NCI-H2107 treated with DMSO at 0.1 percent for 48 hours (cell line): Measurements from ENCODE around the gene SORCS2.

Source experiments
- DNase-seq: peaks from one replicate; lab custom pipeline; 2025; ENCODE audit not compliant: unreplicated experiment; lab: John Stamatoyannopoulos, UW

Gene SORCS2

DNA sequence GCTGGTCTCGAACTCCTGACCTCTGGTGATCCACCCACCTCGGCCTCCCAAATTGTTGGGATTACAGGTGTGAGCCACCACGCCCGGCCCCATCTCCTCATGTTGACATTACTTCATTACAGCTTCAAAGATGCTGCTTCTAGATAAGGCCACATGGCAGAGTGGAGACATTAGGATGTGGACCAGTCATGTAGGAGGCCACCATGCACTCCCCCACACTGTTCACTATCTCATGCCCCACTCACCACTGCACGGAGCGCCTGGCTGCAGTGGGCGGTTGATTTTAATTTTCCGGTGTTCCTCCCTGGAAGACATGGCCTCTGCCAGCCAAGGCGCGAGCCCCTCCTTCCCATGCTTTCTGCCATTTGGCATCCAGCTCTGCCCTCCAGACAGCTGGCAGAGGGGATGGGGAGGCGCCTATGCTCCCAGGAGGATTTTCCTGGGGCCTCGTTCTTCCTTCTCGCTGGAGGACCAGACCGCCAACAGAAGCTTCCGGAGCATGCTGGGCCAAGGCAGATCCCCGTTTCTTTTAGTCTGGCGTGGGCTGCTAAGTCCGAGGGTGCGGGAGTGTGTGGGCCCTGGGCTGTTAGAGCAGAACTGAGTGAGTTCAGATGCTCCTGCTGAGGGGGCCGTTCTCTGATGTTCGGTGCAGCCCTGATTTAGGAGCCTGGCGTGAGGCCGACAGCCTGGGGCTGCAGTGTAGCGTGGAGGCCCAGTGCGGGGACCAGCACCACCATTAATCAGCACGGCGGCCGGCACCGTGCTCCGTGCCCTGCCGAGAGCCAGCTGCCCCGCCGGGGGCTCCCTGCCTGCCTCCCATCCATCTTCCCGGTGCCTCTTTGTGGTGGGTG is 93.1 kb downstream of the SORCS2 start:
- DNase-seq: no peak

DNA sequence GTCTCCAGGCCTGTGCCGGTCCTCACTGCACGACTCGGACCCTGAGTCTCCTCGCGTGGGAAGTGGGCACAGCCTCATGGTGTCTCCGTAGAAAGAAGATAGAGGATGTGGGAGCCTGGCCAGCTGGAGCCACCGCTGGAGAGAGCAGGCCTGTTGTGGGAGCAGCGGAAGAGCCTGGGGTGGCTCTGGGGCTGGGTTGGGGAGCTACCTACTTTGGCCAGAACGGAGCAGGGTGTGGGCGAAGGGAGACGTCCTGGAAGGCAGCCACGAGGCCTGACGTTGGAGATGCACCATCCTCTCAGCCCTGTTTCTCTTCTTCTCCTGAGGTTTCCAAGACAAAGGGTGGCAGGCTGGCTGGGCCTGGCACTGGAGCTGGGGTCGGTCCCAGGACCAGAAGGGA is 93.8 kb downstream of the SORCS2 start:
- DNase-seq: no peak

DNA sequence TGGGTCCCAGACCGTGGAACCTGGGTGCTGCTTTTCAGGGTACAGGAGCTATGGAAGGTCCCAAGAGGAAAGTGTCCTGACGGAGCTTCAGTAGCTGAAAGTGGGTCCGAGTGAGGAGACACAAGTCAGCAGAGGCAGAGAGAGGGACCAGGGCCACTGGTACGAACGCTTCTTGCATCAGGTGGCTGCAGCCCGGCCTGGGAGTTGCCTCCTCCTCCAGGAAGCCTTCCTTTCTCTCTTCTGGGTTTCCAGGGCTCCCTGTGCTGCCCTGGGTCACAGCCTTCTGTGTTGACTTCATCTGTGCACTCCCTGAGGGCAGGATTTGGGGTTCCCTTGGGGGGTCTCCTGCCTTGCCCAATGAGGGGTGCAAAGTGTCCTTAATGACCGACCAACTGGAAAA is 94.5 kb downstream of the SORCS2 start:
- no peak for DNase-seq

DNA sequence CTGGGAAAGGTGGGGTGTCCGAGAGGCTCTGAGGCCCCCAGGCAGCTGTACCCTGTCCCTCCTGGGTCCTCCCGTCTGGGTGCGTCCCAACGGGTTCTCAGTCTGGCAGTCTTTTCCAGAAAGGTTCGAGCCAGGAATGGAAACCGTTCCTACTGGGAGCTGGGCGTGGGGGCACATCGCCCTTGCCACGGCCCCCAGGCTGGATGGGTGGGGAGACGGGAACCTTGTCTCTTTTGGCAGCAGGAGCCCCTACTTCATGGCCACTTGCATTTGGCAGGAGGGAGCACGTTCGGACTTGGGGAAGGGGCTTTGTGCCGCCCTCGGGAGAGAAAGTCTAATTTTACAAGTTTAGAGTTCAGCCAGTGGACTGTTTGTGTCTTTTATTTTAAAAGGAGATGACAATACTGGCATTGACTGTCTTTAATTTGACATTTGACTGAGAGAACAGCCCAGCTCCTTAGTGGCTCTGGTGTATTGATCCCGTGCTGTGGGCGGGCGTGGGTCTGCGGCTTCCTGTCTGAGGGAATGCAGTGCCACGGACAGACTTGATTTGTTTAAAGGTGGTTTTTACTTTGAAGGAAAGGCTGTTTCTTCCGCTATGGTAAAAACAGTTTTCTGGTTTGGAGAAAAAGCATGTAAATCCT is 95.1 kb downstream of the SORCS2 start:
- DNase-seq: no peak

DNA sequence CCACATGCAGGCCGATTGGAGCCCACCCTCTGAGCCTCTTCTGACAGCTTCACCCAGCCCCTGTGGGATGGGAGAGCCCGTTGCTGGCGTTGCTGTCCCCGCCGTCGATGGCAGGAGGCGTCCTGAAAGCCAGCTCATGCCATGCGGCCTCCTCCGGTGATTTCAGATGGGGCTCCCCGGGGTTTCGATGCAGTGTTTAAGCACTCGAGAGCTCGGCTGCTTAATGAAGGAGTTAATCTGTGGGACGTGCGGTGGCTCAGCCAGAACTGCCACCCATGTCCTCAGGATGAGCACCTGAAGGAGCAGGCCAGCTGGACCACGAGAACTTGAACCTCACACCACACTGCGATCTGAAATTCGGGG is 95.6 kb downstream of the SORCS2 start:
- DNase-seq: no peak

DNA sequence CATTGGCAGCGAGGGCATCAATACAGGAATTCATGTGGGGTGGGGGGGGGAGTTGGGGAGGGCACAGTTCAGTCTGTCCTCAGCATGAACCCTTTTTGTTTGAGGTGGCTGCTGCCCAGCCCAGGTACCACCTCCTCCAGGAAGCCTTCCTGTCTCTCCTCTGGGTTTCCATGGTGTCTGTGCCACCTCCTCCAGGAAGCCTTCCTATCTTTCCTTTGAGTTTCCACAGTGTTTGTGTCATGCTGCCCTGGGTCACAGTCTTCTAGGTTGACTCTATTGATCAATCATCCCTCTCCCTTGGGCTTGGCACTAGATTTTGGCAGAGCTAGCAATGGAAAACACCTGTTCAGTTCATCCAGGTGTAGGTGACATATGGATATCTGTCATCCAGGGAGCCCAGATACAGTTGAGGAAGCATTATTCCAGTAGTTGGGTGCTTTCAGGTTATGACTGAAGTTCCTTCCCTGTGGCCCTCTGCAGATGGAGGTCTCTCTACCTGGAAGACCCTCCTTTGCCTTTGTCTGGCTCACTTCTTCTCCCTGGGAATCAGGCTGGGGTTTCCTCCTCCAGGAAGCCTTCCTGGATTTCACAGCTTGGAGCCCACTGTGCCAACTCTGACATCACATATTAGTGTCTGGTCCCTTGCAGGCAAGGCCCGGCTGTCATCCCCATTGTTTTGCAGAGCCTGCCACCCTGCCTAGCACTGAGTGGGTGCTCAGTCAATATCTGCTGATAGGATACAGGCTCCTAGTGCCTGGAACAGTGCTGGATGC is 96.6 kb downstream of the SORCS2 start:
- no peak for DNase-seq

DNA sequence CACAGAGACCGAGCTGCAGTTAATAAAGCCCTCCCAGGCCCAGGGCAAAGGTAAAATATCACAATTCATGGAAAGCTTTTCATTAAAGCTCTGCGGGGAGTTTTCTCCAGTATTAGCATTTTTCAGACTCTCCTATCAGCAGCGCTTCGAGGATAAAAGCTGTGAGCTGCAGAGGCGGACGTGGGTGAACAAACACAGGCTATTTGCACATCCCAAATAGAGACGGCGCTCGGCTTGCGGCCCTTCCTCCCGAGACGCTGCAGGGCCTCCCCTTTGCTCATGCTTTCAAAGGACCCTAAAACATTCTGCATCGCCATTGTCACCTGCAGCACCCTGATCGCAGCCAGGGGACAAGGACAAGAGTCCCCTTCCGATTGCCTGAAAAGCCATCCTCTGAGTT is 97.3 kb downstream of the SORCS2 start:
- no peak for DNase-seq

DNA sequence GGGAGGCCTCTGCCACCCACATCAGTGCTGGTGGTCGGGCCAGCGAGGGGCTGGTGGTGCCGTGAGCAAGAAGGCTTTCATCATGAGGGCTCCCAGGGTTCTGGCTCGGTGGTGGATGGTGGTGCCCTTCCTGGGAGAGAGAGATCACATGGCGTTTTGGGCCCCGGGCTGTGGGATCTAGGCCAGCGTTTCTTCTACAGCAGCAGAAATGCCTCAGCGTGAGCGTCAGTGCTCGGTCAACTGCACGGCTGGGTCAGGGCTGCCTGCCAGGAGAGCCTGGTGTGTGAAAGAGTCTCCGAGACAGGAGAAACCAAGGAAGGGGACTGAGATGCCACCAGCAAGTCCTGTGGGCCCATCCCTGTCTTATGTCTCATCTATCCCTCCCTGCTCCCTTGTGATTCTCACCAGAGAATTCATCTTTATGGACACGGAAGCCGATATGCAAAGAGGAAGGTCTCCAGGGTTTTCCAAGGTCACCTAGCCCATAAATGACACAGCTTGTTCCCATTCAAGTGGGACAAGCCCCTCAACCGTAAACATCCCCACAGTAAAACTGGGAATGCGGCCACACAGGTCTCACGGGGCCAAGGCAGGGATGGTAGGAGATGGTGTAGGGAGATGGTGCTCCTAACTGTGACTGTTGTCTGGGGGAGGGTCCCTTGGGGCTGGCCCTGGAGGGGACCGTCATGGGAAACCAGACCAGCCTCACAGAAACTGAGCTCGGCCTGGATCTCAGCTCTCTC is 99.2 kb downstream of the SORCS2 start:
- no peak for DNase-seq

DNA sequence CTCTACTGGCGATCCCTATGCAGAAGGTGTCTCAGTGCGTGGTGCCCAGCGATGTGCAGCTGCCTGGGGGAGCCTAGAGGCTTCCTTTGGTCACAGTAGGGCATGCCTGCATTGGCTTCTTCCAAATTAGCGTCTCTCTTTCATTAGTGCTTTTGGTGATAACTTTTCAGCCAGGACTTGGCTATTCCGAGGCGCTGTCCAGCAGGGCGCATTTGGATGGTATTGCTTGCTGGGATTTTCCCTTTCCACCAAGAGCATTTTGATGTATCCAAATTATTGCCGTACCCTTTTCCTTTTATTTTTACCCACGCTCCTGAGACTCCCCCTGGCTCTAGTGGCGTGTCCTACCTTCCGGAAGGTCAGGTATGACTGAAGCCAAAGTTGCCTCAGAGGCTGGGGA is 101.4 kb downstream of the SORCS2 start:
- DNase-seq: no peak

DNA sequence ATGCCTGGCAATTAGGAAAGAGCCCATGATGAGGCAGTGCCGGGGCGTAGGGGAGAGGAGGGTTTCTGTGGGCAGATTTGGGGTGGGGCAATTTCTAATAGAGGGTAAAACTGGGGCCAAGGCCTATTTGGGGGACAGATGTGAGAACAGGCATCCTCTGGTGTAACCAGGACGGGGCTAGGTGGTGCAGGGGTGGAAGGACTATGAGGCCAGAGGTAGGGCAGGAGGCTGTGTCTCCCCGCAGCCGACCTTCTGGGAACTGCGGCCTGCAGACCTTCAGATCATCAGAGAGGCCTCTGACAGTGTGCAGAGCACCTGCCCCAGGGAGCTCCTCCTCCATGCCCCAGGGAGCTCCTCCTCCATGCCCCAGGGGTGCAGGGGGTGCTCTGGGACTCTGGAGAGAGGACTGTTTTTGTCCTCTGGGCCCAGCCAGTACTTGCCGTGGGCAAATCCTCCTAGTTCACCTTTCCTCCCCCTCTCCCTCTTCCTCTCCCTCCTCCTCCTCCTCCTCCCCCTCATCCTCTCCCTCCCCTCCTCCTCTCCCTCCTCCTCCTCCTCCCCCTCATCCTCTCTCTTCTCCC is 101.9 kb downstream of the SORCS2 start:
- no peak for DNase-seq

DNA sequence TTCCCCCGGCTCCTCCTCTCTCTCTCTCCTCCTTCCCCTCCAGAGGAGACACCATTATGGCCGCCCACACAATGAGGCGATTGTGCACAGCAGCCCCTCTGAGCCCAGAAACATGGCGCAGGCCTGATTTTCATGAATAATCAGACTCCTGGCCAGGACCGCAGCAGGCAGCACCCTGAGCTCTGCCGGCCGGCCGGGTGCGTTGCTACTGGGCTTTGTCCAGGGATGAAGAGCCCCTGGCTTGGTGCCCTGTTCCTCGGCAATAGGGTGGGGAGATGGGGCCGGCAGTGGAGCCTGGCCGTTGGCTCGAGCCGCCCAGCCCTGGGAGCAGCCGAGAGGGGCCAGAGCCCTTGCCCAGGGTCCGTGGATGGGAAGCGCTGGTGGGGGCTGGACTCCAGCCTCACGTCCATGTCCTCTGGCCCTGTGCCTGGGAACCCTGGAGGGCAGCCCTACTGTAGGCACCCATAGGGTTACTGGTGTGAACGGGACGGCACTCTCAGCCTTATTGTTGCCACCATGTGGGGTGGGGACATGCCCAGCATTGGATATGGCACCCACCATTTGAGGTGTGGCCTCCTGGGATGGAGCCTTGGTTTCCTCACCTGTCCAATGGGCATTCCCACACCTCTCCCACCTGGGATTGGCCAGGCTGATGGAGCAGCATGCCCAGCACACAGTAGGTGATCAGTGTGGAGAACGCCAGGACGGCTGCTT is 103.0 kb downstream of the SORCS2 start:
- DNase-seq: no peak

DNA sequence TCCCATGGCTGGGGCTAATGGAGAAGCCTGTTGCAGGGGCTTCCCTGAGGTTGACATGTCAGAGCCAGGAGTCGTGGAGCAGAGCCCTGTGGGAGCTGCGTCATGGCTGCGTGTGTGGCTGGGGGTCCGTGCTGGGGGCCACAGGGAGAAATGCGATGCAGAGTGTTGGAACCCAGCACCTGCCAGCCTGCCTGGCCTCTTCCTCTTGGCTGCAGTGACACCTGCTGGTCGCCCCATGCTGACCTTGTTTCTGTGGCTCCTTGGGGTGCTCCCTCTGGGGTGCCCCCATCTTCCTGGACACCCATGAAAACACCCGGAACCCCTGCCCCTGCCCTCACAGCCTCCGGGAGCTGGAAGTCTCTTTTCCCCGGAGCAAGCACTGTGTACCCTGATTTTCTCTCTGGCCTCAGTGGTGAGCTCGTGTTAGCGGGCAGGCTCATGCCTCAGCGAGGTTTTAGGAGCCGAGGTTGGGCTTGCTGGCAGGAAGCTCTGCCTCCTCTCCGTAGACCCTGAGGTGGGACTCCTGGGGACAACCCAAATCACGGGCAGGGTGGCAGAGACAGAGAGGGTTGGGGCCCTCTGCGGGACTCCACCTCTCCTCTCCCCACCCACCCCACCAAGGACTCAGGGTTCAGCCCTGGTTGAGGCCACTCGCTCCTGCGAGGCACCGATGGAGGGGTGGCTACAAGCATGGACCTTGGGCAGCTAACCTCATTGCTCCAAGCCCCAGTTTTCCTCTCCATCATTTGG is 103.7 kb downstream of the SORCS2 start:
- no peak for DNase-seq

DNA sequence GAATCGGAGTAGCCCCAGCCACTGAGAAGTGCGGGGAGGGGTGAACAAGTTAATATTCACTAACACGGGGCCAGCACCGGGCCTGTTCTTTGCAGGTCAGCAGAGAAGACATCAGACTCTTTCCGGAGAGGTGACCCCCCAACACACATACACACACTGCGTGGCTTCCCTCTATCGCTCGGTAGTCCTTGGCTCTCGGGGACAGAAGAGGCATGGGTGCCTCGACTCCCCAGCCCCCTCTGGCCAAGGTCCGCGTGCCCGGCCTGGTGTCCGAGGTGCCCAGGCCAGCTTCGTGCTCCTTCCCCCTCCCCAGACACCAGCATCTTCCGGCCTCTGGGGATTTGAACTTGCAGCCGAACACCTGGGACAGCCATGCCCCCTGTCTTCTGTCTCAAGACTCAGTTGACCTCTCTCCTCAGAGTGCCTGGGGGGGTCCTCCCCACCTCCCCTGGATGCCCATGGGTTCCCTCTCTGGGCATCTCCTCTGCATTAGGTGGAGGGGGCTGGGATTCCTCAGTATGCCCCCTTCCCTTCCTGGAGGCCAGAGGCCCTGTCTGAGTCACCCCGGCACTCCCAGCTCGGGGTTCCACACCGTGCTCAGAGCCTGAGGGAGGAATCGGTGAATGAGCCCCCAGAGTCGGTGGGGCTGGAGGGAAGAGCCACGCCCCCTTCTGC is 104.5 kb downstream of the SORCS2 start:
- no peak for DNase-seq

DNA sequence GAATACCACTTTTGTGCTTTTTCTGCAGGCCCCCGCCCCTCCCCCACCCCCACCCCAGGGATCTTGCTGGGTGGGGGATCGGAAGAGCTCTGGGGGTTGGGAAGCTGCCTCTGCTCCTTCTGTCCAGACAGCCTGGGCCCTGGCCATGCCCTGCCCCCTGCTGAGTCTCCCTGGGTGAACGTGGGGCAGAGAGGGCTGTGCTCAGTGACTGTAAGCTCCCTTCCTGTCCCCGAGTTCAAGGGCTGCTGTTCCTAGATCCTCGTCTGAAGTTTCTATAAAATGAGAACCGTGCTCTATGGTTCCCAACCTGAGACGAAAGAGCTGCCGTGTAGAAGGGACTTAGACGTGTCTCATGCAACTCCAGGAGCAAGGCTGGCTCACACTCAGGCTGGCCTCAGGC is 105.0 kb downstream of the SORCS2 start:
- DNase-seq: no peak

DNA sequence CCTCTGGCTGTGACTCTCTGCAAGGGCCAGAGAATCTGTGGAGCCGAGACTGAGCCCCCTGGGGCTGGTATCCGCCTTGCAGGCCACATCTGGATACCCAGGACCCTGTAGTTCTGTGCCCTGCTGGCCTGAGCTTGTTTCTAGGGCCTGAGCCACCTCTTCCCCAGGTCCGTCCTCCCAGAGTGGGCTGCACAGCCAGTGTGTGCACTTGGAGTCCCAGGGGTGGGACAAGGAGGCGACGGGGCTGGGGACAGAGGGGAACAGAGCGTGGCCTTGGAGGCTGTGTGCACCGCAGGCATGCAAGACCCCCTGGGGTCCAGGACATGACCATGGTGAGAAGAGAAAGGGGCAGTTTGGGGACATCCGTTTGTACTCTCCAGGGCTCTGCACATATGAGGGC is 105.5 kb downstream of the SORCS2 start:
- no peak for DNase-seq

DNA sequence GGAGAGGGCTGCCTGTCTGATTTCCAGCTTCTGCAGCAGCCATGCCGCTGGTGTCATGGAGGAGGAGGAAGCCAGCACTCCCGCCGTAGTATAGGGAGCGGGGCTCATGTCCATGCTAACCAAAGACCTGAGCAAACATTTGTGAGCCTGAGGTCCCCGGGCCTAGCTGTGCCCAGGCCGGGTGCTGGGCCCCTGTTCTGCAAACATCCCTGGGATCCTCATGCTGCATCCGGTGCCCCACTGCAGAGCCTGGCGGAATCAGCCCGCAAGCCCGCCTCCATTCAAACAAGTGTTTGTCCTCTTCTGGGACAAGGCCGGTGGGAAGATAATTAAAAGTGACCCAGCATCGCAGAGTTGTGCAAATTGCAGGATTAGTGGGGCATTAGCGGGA is 106.3 kb downstream of the SORCS2 start:
- DNase-seq: no peak

DNA sequence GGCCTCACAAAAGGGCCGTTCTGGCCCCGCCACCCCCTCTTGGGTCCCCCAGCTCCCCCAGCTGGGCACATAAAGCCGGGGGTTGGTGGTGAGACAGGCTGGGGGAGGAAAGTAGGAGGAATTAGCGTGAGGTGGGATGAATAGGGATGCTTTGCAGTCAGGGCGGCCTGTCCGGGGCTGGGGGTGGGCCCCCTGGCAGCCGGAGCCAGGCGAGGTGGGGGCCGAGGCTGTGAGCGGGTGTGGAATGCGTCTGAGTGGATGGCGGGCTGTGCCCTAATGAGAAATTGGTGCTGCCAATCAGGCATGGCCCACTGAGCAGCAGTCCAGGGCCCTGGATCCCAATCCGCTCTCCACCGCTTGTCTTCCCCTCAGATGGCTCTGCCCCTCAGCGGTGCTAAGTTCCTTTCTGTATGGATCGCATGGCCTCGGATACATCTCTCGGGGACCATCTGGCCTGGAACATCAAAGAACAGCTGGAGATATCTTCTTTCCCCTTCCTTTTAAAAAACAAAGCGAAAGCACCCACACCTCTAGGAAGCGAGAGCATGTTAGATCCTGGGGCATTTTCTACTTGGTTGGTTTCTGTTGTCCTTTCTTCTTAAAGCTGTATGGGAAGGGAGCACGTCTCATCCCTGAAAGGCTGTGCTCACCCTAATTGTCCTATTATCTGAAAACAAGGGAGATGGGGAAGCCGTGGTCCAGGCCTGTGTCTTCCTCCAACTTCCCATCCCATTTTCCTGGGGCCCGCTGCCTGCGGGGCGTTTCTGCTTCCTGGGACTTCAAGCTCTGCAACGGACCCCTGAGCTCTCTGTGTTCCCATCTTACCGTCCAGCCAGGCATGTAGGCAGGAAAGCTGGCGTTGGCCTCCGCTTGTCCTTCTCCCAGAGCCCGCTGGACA is 106.9 kb downstream of the SORCS2 start:
- no peak for DNase-seq
